Mammary epithelial cell (primary cell): ENCODE results near the gene PPP1R12B.

Experiments used
- EZH2 ChIP-seq: IDR thresholded peaks from 2 replicates; pipeline ENCODE4 v1.6.1; 2012; ENCODE audit warnings: low read length, inconsistent platforms, borderline replicate concordance
- TF ChIP-seq, protein P1 (sequence below), 2 donors: IDR thresholded peaks in 1 of 2; conservative IDR thresholded peaks in 1 of 2; 2 replicates each; pipeline ENCODE4 v1.5.1; 2011 to 2012; ENCODE audit warnings: inconsistent platforms in 2 of 2, low read length in 2 of 2, mild to moderate bottlenecking in 2 of 2, control low read depth in 1 of 2, low read depth in 1 of 2; ENCODE audit not compliant: insufficient read depth in 1 of 2; ENCODE audit errors: extremely low read depth in 1 of 2

DNA sequence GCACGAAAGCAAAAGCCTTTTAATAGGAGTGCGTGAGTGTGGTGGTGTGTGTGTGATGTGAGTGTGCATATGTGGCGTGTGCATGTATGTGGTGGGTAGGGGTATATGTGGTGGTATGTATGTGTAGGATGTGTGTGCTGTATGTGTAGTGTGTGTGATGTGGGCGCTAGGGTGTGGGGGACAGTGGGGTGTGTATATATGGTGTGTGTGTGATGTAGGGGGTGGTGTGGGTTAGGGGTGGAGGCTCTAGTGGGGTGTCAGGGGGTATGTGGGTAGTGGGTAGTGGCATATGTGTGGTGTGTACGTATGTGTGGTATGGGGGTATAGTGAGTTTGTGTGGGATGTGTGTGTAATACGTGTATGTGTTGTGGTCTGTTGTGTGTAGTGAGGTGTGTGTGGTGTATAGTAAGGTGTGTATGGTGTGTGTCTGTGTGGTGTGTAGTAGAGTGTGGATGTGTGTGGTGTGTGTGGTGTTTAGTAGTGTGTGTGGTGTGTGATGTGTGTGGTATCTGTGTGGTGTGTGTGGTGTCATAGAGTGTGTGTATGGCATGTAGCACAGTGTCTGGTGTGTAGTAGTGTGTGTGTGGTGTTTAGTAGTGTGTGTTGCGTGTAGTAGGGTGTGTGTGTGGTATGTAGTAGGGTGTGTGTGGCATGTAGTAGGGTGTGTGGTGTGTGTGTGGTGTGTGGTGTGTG, 275.7 kb downstream of the PPP1R12B start:
- TF ChIP-seq EZH2, result no peak
- TF ChIP-seq, protein P1, sequence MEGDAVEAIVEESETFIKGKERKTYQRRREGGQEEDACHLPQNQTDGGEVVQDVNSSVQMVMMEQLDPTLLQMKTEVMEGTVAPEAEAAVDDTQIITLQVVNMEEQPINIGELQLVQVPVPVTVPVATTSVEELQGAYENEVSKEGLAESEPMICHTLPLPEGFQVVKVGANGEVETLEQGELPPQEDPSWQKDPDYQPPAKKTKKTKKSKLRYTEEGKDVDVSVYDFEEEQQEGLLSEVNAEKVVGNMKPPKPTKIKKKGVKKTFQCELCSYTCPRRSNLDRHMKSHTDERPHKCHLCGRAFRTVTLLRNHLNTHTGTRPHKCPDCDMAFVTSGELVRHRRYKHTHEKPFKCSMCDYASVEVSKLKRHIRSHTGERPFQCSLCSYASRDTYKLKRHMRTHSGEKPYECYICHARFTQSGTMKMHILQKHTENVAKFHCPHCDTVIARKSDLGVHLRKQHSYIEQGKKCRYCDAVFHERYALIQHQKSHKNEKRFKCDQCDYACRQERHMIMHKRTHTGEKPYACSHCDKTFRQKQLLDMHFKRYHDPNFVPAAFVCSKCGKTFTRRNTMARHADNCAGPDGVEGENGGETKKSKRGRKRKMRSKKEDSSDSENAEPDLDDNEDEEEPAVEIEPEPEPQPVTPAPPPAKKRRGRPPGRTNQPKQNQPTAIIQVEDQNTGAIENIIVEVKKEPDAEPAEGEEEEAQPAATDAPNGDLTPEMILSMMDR (conservative IDR thresholded peaks at IDR 0.05 in 1 of 2, IDR thresholded peaks at IDR 0.05 in 1 of 2; ENCODE audit: extremely low read depth in 1 of 2, insufficient read depth in 1 of 2, low read depth in 1 of 2, low read length in 2 of 2), result no peak
